ENCODE measurements around the gene PNCK.
"Not testable (repeated sequence)": the region's sequence is repeated elsewhere in the genome, so short reads cannot be mapped to it uniquely, and the experiment has no call there.

DNA sequence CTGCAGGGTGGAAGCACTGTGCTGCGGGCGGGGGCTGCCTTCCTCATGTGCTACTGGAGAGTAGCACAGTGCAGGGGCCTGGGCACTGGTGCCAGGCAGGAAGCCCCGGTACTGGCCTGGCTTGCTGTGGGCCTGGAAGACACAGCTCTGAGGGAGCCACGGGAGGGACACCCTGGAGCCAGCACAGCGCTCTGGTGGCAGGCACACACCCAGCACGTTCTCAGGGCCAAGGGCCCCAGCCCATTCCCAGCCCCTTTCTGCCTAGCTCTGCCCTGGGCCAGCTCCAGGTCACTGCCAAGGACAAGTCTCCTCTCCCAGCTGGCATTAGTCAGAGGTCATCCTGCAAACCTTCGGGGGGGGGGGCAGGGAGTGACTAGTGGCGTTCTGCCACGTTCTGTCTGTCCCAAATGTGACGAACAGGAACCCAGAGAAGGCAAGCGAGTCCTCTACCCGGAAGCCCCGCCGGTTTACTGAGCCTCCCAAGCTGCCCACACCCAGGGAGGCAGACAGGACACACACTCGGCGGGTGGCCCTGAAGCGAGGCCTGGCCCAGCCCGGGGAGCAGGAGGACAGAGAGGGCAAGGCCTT, 26.3 kb upstream of the PNCK start:
- not testable (repeated sequence) for TF ChIP-seq EZH2phosphoT487 (IDR thresholded peaks at IDR 0.05; ENCODE audit: insufficient read depth, low read depth); EZH2 (IDR thresholded peaks at IDR 0.05; ENCODE audit: insufficient read depth, poor library complexity, severe bottlenecking)
